IMR-90 (cell line): ENCODE results near the gene DCAKD. TPM values are rescaled to one million over a fixed set of nuclear protein-coding genes. Genes with fewer than 3 reads are reported as not detected.
A peak's percentile ranks its signal among the peaks of the same experiment; 100 is the strongest.

ENCODE experiments used
- ATAC-seq: fragments of 200-7000 bp; cut with Tn5 transposase; 2 replicates; pipeline ENCODE4 v1.9.1; 2020; ENCODE audit warnings: low read depth, mild to moderate bottlenecking, moderate library complexity
- BruUV-seq: library from RNA; stranded (reverse); fragments of 400-500 nt; replicated peaks from 2 replicates; lab custom pipeline; 2021; lab: Mats Ljungman, UMichigan
- CTCF ChIA-PET: fragments of 300-600 bp; formaldehyde crosslinking; extraction: SDS; loops from one replicate; lab custom pipeline; 2021; ENCODE audit warnings: antibody characterized with exemption; lab: Yijun Ruan, JAX
- POLR2A ChIA-PET: fragments of 300-600 bp; sonication (Branson Sonifier 250); formaldehyde crosslinking; loops from one replicate; lab custom pipeline; 2022; ENCODE audit warnings: antibody characterized with exemption; ENCODE audit not compliant: unreplicated experiment; lab: Charles Lee
- DNase-seq: peaks from one replicate; pipeline ENCODE4 v3.0.0; 2013
- H2AFZ ChIP-seq: replicated peaks from 2 replicates; pipeline ENCODE3; 2013; ENCODE audit warnings: low read length, mild to moderate bottlenecking; ENCODE audit not compliant: poor library complexity
- H2AK5ac ChIP-seq: 2 replicates; pipeline ENCODE4 v1.6.1; 2013; ENCODE audit warnings: low read depth, low read length, inconsistent platforms
- H2AK9ac ChIP-seq: replicated peaks from 2 replicates; pipeline ENCODE3; 2013; ENCODE audit warnings: mild to moderate bottlenecking, low read depth, low read length, moderate library complexity; ENCODE audit not compliant: poor library complexity
- H2BK120ac ChIP-seq: 2 replicates; pipeline ENCODE4 v1.6.1; 2013; ENCODE audit warnings: low read depth, low read length, inconsistent platforms
- H2BK15ac ChIP-seq: 3 replicates; pipeline ENCODE4 v1.6.1; 2013; ENCODE audit warnings: low read depth, low read length, inconsistent platforms
- H2BK20ac ChIP-seq: 2 replicates; pipeline ENCODE4 v1.6.1; 2013; ENCODE audit warnings: low read depth, mild to moderate bottlenecking, inconsistent platforms, low read length, moderate library complexity
- H2BK5ac ChIP-seq: 2 replicates; pipeline ENCODE4 v1.6.1; 2013; ENCODE audit warnings: mild to moderate bottlenecking, low read depth, low read length, inconsistent platforms; ENCODE audit not compliant: poor library complexity, severe bottlenecking
- H3K14ac ChIP-seq: replicated peaks from 2 replicates; pipeline ENCODE4 v1.6.1; 2013; ENCODE audit warnings: low read depth, low read length, inconsistent platforms
- H3K18ac ChIP-seq: 2 replicates; pipeline ENCODE4 v1.6.1; 2013; ENCODE audit warnings: low read depth, low read length, control low read depth
- H3K23ac ChIP-seq: 2 replicates; pipeline ENCODE4 v1.6.1; 2013; ENCODE audit warnings: low read depth, low read length, inconsistent platforms
- H3K27ac ChIP-seq: 2 replicates; pipeline ENCODE4 v1.5.1; 2013; ENCODE audit warnings: mild to moderate bottlenecking, control low read depth, low read length; ENCODE audit not compliant: insufficient read depth
- H3K27me3 ChIP-seq: 2 replicates; pipeline ENCODE4 v1.6.1; 2013; ENCODE audit warnings: low read length; ENCODE audit not compliant: control insufficient read depth, insufficient read depth
- H3K36me3 ChIP-seq: 2 replicates; pipeline ENCODE4 v1.6.1; 2013; ENCODE audit warnings: low read length, mixed read lengths; ENCODE audit not compliant: control insufficient read depth, insufficient read depth
- H3K4ac ChIP-seq: 2 replicates; pipeline ENCODE4 v1.6.1; 2013; ENCODE audit warnings: low read depth, low read length, inconsistent platforms
- H3K4me1 ChIP-seq: 2 replicates; pipeline ENCODE4 v1.6.1; 2013; ENCODE audit warnings: low read length, mixed read lengths; ENCODE audit not compliant: control insufficient read depth, insufficient read depth
- H3K4me2 ChIP-seq: 2 replicates; pipeline ENCODE4 v1.6.1; 2013; ENCODE audit warnings: low read depth, mild to moderate bottlenecking, control low read depth, low read length, moderate library complexity
- H3K4me3 ChIP-seq: 2 replicates; pipeline ENCODE4 v1.5.1; 2013; ENCODE audit warnings: low read depth, mild to moderate bottlenecking, control low read depth, low read length, moderate library complexity; ENCODE audit not compliant: insufficient read depth
- H3K56ac ChIP-seq: 2 replicates; pipeline ENCODE4 v1.6.1; 2013; ENCODE audit warnings: low read length, inconsistent platforms; ENCODE audit not compliant: insufficient read depth; ENCODE audit errors: extremely low read depth
- H3K79me1 ChIP-seq, 2 experiments: 2 replicates each; pipeline ENCODE4 v1.6.1; 2013; ENCODE audit warnings: low read length in 2 of 2, inconsistent platforms in 1 of 2, low read depth in 1 of 2
- H3K9ac ChIP-seq: 2 replicates; pipeline ENCODE4 v1.6.1; 2013; ENCODE audit warnings: low read depth, low read length, control low read depth
- H3K9me1 ChIP-seq: 2 replicates; pipeline ENCODE4 v1.6.1; 2013; ENCODE audit warnings: low read length, inconsistent platforms; ENCODE audit not compliant: insufficient read depth
- H3K9me3 ChIP-seq: 2 replicates; pipeline ENCODE4 v1.6.1; 2013; ENCODE audit warnings: low read length; ENCODE audit not compliant: control insufficient read depth, insufficient read depth
- H4K20me1 ChIP-seq: 2 replicates; pipeline ENCODE4 v1.6.1; 2013; ENCODE audit warnings: low read length, inconsistent platforms; ENCODE audit not compliant: insufficient read depth
- H4K5ac ChIP-seq: 2 replicates; pipeline ENCODE4 v1.6.1; 2013; ENCODE audit warnings: mild to moderate bottlenecking, low read depth, low read length, control low read depth
- H4K8ac ChIP-seq, 2 experiments: 2 replicates each; pipeline ENCODE4 v1.6.1; 2013; ENCODE audit warnings: low read depth in 2 of 2, low read length in 2 of 2, control low read depth in 1 of 2, inconsistent platforms in 1 of 2
- H4K91ac ChIP-seq: 2 replicates; pipeline ENCODE4 v1.6.1; 2013; ENCODE audit warnings: low read depth, low read length, inconsistent platforms; ENCODE audit not compliant: insufficient read depth
- WGBS, 2 experiments: methylation state at CpG; one replicate each; pipeline versions ENCODE4 v1.1.5 to v1.1.7; 2013; ENCODE audit warnings: missing lambda C conversion rate in 2 of 2; ENCODE audit not compliant: insufficient read length in 1 of 2; ENCODE audit errors: extremely low coverage in 2 of 2; 5-methylcytosine and 5-hydroxymethylcytosine counted together
- dilution Hi-C: fragments of 300-500 bp; cut with HindIII; formaldehyde crosslinking; loops from one replicate; pipeline ENCODE4 v1.14.3; 2018; ENCODE audit warnings: low sequenced_read_pairs; ENCODE audit not compliant: unreplicated experiment
- in situ Hi-C: fragments of 300-500 bp; cut with MboI; formaldehyde crosslinking; loops from 3 replicates; pipeline ENCODE4 v1.14.3; 2019; ENCODE audit warnings: low sequenced_read_pairs, inconsistent platforms, mixed read lengths
- intact Hi-C: fragments of 100-400 bp; cut with micrococcal nuclease; formaldehyde crosslinking; loops from 2 replicates; pipeline ENCODE4 v1.10.0; 2022
- polyA plus RNA-seq, 3 experiments: library from polyadenylated mRNA; depleted of rRNA; stranded (reverse); fragments of >200 nt; gene quantifications; 2 replicates each; pipeline ENCODE4 v1.2.3, GENCODE V29; 2012; ENCODE audit warnings: low replicate concordance in 1 of 3
- total RNA-seq: library from RNA; depleted of rRNA; stranded (reverse); fragments of >200 nt; gene quantifications from 2 replicates; pipeline ENCODE4 v1.2.3, GENCODE V29; 2012
- TF ChIP-seq, protein P1 (sequence below): fragments of 150-350 bp; IDR thresholded peaks from 2 replicates; pipeline ENCODE4 v1.6.1; 2016; ENCODE audit warnings: low read depth, mild to moderate bottlenecking, low read length, moderate library complexity, borderline replicate concordance

Gene DCAKD
- total and polyA plus RNA-seq, 2 of the 4 experiments (the other 2 are of a cell fraction), result 31.3 to 47.9 TPM

GRCh38 chr17:44977814-44978550 is 73.5 kb downstream of the DCAKD start:
- intact Hi-C loops, result loop anchor here (2.0 kb wide), 1 partner anchor 41 kb away; no protein-coding TSS in a partner anchor
- H2BK120ac ChIP-seq, result peak overlapping the region; percentile 56

More at GRCh38 chr17:44977814-44978550, 73.5 kb downstream of the DCAKD start:
- WGBS, 2 experiments, result no CpG with 5 or more reads among the region's 7 CpGs
- BruUV-seq, result no TSS peak
- peaks cover 5% of the 10 kb centered on the region; the same call in 1 of the 2 replicates for H4K20me1 ChIP-seq
- H2BK20ac ChIP-seq, result peak overlapping the region; percentile 60; the same call in 1 of the 2 replicates
- ATAC-seq, result 0 out of 2 replicates have a peak, but pooled peaks have one; percentile 2
- dilution Hi-C loops (no loop called here), in situ Hi-C loops (no loop called here)
- DNase-seq, result no peak
- peaks cover 0 to 6% of the 10 kb centered on the region in 2 experiments; a peak in 1 of 4 replicates for H3K79me1 ChIP-seq
- H3K23ac ChIP-seq, result no peak overlapping the region; the same call in 1 of the 2 replicates
- peaks cover 4% of the 10 kb centered on the region; the same call in 1 of the 2 replicates for H3K27me3 ChIP-seq
- H3K9me3 ChIP-seq, result no peaks in the 10 kb centered on the region
- POLR2A ChIA-PET, result no interaction called here
- no peak overlapping the region for H3K56ac ChIP-seq
- H4K91ac ChIP-seq, result 0 out of 2 replicates have a peak overlapping the region, but pooled peaks have one; percentile 10
- H2AK5ac ChIP-seq, result peak overlapping the region; percentile 86
- no peak overlapping the region for H3K4me2 ChIP-seq
- no peak overlapping the region for H2BK5ac ChIP-seq
- H4K8ac ChIP-seq, result peak overlapping the region in 1 of 2 experiments; percentile 11; a peak in 1 of 4 replicates
- peak overlapping the region; percentile 20 for H2AK9ac ChIP-seq
- no peak overlapping the region for H3K27ac ChIP-seq
- TF ChIP-seq, protein P1, sequence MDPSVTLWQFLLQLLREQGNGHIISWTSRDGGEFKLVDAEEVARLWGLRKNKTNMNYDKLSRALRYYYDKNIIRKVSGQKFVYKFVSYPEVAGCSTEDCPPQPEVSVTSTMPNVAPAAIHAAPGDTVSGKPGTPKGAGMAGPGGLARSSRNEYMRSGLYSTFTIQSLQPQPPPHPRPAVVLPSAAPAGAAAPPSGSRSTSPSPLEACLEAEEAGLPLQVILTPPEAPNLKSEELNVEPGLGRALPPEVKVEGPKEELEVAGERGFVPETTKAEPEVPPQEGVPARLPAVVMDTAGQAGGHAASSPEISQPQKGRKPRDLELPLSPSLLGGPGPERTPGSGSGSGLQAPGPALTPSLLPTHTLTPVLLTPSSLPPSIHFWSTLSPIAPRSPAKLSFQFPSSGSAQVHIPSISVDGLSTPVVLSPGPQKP, result no peak
- no peak overlapping the region for H3K4me3 ChIP-seq
- peak overlapping the region; percentile 24 for H3K4ac ChIP-seq
- peak overlapping the region; percentile 9; the same call in 2 of the 3 replicates for H2BK15ac ChIP-seq
- CTCF ChIA-PET, result no interaction called here
- H2AFZ ChIP-seq, result no peak overlapping the region
- 0 out of 2 replicates have a peak overlapping the region, but pooled peaks have one; percentile 38 for H3K14ac ChIP-seq
- H3K9me1 ChIP-seq, result peaks cover 23% of the 10 kb centered on the region
- peak overlapping the region; percentile 40; the same call in 1 of the 2 replicates for H4K5ac ChIP-seq
- peaks cover 39% of the 10 kb centered on the region for H3K4me1 ChIP-seq
- no peak overlapping the region for H3K9ac ChIP-seq
- peak overlapping the region; percentile 50; the same call in 1 of the 2 replicates for H3K18ac ChIP-seq
- H3K36me3 ChIP-seq, result no peaks in the 10 kb centered on the region
